Erythroblast (primary cell): ENCODE results near the gene ABO.
"Not testable (repeated sequence)": the region's sequence is repeated elsewhere in the genome, so short reads cannot be mapped to it uniquely, and the experiment has no call there.

Experiments
- DNase-seq, 2 experiments: peaks; one replicate each; lab custom pipeline; 2025; lab: John Stamatoyannopoulos, UW
- GATA1 ChIP-seq: IDR thresholded peaks from 2 replicates; pipeline ENCODE4 v1.6.1; 2011; ENCODE audit warnings: low read depth, mild to moderate bottlenecking, control low read depth, low read length, moderate library complexity
- POLR2A ChIP-seq: IDR thresholded peaks from 2 replicates; pipeline ENCODE4 v1.6.1; 2011; ENCODE audit warnings: mild to moderate bottlenecking, low read length

ABO gene

DNA sequence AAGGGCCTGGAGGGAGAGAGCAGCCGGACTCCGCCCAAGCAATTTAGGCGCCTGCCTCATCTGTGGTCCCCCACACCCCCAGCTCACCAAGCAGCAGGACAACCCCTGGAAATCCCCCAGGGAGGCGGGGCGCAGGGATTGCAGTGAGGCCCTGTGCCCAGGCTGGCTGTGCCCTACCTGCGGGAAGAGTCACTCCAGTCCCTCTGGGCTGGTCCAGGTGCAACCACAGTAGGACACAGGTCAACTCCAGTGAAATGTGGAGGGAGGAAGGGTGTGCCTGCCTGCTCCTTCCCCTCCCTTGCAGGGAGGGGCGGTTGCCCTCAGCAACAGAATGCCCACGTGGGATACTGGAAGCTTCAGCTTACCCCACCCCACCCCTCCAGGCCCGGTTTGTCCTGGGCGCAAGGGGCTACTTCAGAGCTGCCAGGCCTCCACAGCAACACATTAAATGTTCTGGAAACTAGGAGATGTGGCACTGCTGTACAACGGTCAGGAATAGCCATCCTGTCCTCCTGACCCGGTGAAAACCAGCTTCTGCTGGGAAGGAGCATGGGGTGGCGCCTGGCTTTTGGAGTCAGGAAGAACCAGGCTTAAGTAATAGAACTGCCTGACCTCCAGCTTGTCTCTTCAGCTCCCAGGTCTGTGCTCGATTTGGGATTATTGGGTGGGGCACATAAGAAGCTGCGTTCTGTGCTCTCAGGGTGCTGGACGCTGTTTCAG is 22.5 kb downstream of the ABO start:
- DNase-seq, result no peak
- no peak for TF ChIP-seq GATA1
- TF ChIP-seq POLR2A, result no peak

GRCh38 chr9:133251773-133252172 is 23.2 kb downstream of the ABO start:
- DNase-seq, result no peak
- TF ChIP-seq POLR2A (no peak), GATA1 (no peak)

- DNase-seq, result not testable (repeated sequence)
These were observed 23.8 kb downstream of the ABO start for GRCh38 chr9:133251221-133251620.

- DNase-seq, result no peak
- no peak for TF ChIP-seq POLR2A
- no peak for TF ChIP-seq GATA1
These were observed 24.2 kb downstream of the ABO start for GRCh38 chr9:133250741-133251170.

- TF ChIP-seq POLR2A (no peak), GATA1 (no peak)
- no peak for DNase-seq
These were observed 25.7 kb downstream of the ABO start for GRCh38 chr9:133249337-133249736.

DNA sequence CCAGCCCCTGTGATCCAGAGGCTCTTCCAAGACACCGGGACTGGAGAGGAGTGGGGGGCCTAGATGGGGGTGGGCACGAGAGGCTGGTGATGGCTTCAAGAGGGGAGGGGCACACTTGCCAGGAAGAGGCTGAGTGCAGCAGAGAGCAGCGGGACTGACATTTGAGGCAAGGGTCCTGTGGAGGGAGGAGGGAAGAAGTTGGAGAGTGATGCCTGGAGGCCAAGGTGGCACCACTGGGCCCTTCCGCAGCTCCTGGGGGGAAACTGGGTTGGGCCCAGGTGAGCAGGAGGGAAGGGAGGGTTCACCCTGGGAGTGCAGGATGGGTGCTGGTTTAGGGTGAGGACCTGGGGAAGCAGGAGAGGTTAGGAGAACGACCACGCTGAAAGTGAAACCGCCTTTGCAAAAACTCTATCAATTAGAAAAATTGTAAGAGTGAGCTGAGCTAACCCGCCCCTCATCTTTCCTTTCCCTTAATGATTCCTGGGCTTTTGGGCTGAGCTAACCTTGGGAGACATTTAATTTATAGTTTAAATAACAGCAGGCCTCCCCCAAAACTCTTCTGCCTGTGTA is 26.2 kb downstream of the ABO start:
- TF ChIP-seq GATA1 (no peak), POLR2A (no peak)
- no peak for DNase-seq

GRCh38 chr9:133247632-133248031 is 27.4 kb downstream of the ABO start:
- DNase-seq, result no peak
- TF ChIP-seq POLR2A, result no peak
- TF ChIP-seq GATA1, result no peak

GRCh38 chr9:133246991-133247390 is 28.0 kb downstream of the ABO start:
- TF ChIP-seq POLR2A (no peak), GATA1 (no peak)
- no peak for DNase-seq

GRCh38 chr9:133246562-133246961 is 28.4 kb downstream of the ABO start:
- no peak for DNase-seq
- TF ChIP-seq GATA1 (no peak), POLR2A (no peak)

DNA sequence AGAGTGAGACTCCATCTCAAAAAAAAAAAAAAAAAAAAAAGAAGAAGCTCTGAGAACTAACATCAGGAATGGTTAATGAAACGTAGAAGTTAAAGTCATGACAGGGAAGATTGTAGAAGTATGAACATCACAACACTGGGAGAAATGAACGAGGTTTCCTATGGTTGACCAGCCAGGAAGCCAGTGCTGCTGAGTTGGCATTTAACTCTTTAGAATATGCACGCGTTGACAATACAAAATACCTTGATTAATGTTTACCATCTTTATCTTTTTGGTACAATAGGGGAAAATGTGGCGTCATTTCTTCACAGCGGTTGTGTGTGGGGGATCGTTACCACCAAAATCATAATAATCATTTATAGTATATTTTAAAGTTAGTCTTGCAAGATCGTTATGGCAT is 32.0 kb downstream of the ABO start:
- no peak for TF ChIP-seq GATA1
- TF ChIP-seq POLR2A, result no peak
- DNase-seq, result no peak

- DNase-seq, result no peak
- TF ChIP-seq POLR2A, result no peak
These were observed 32.8 kb downstream of the ABO start for GRCh38 chr9:133242241-133242640.

GRCh38 chr9:133239533-133240090 is 35.4 kb downstream of the ABO start:
- TF ChIP-seq GATA1 (no peak), POLR2A (no peak)
- no peak for DNase-seq

- DNase-seq, result peak; percentile 85
- TF ChIP-seq POLR2A (no peak), GATA1 (no peak)
These were observed 36.0 kb downstream of the ABO start for GRCh38 chr9:133238851-133239532.

GRCh38 chr9:133238272-133238850 is 36.6 kb downstream of the ABO start:
- TF ChIP-seq GATA1 (no peak), POLR2A (no peak)
- peak; percentile 51 to 66 for DNase-seq

- no peak for TF ChIP-seq GATA1
- TF ChIP-seq POLR2A, result no peak
- DNase-seq, result no peak
These were observed 37.8 kb downstream of the ABO start for GRCh38 chr9:133237035-133237731.

DNA sequence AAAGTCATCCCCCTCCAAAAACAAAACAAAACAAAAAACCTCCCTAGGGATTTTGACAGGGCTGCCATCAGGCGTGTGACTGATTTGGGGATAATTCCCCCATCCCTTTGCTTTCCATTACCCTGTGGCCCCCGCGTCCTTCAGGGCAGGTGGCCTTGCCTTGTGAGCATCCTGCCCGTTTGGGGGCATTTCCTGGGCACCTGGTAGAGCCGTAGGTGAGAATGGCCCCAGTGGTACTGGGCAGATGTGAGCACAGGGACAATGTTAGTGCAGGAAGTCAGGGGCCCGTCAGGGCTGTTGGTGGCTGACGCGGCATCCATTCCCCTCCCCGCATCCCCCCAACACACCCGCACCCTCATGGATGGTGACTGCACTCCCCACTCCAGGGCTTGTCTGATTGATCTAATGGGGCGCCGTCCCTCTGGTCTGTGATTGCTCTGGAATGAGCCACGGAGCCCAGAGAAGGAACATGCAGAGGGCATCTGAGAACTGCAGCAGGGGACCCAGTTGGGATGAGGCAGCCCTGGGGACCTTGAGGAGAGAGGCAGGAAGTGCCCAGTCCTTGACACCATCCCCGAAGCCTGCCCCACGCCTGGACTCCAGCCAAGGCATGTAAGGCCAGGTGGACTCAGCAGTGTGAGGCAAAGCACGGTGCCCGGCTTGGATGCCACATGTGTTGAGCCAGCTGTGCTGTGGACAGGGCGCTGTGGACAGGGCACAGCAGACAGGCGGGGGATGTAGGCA is 38.5 kb downstream of the ABO start:
- not testable (repeated sequence) for DNase-seq
